Upper lobe of left lung (tissue), 4 donors: ENCODE data around the gene OR52E6.

Source experiments
- EP300 ChIP-seq, 4 donors: sonication (generic); formaldehyde crosslinking; IDR thresholded peaks; one replicate each; pipeline ENCODE4 v1.5.1; 2017; ENCODE audit warnings: antibody characterized with exemption in 4 of 4, control low read depth in 2 of 4
- POLR2AphosphoS5 ChIP-seq, 2 donors: sonication (generic); formaldehyde crosslinking; IDR thresholded peaks; one replicate each; pipeline ENCODE4 v1.5.1; 2017; ENCODE audit warnings: antibody characterized with exemption in 2 of 2

- TF ChIP-seq POLR2AphosphoS5 (IDR thresholded peaks at IDR 0.05) (no peak), EP300 (IDR thresholded peaks at IDR 0.05) (no peak)
Measured at GRCh38 chr11:5841797-5842196, at the start of gene OR52E6.
